ENCODE results near the gene SMIM15. TPM values are rescaled to one million over a fixed set of nuclear protein-coding genes. Genes with fewer than 3 reads are reported as not detected.

SMIM15 gene
- polyA plus RNA-seq, 4 donors: 89.1 to 102 (median 99.5) TPM

- no peak for DNase-seq (ENCODE audit: low read depth in 4 of 4, low spot score in 3 of 4)
Measured at GRCh38 chr5:61162832-61163567, 732 bp upstream of the SMIM15 start.

- DNase-seq (ENCODE audit: low read depth in 4 of 4, low spot score in 3 of 4): no peak
Measured at GRCh38 chr5:61160497-61160896, 1.8 kb downstream of the SMIM15 start.

GRCh38 chr5:61159836-61160235, 2.4 kb downstream of the SMIM15 start:
- no peak for DNase-seq (ENCODE audit: low read depth in 4 of 4, low spot score in 3 of 4)

GRCh38 chr5:61159070-61159469, 3.2 kb downstream of the SMIM15 start:
- DNase-seq (ENCODE audit: low read depth in 4 of 4, low spot score in 3 of 4): no peak

- no peak for DNase-seq (ENCODE audit: low read depth in 4 of 4, low spot score in 3 of 4)
Measured at GRCh38 chr5:61151893-61152292, 10.4 kb downstream of the SMIM15 start.

GRCh38 chr5:61148515-61148914, 13.8 kb downstream of the SMIM15 start:
- no peak for DNase-seq (ENCODE audit: low read depth in 4 of 4, low spot score in 3 of 4)

GRCh38 chr5:61142811-61143210, 19.5 kb downstream of the SMIM15 start:
- no peak for DNase-seq (ENCODE audit: low read depth in 4 of 4, low spot score in 3 of 4)

- no peak for DNase-seq (ENCODE audit: low read depth in 4 of 4, low spot score in 3 of 4)
Measured at GRCh38 chr5:61142391-61142790, 19.9 kb downstream of the SMIM15 start.

GRCh38 chr5:61141801-61142200, 20.5 kb downstream of the SMIM15 start:
- no peak for DNase-seq (ENCODE audit: low read depth in 4 of 4, low spot score in 3 of 4)

- DNase-seq (ENCODE audit: low read depth in 4 of 4, low spot score in 3 of 4): no peak
Measured at GRCh38 chr5:61139931-61140330, 22.3 kb downstream of the SMIM15 start.

GRCh38 chr5:61139094-61139873, 23.0 kb downstream of the SMIM15 start:
- DNase-seq (ENCODE audit: low read depth in 4 of 4, low spot score in 3 of 4): no peak

GRCh38 chr5:61137835-61138234, 24.4 kb downstream of the SMIM15 start:
- no peak for DNase-seq (ENCODE audit: low read depth in 4 of 4, low spot score in 3 of 4)

GRCh38 chr5:61132559-61132958, 29.7 kb downstream of the SMIM15 start:
- DNase-seq (ENCODE audit: low read depth in 4 of 4, low spot score in 3 of 4): no peak

- DNase-seq (ENCODE audit: low read depth in 4 of 4, low spot score in 3 of 4): no peak
Measured at GRCh38 chr5:61130289-61130688, 32.0 kb downstream of the SMIM15 start.

- no peak for DNase-seq (ENCODE audit: low read depth in 4 of 4, low spot score in 3 of 4)
Measured at GRCh38 chr5:61123145-61123544, 39.1 kb downstream of the SMIM15 start.

GRCh38 chr5:61120534-61120933, 41.7 kb downstream of the SMIM15 start:
- no peak for DNase-seq (ENCODE audit: low read depth in 4 of 4, low spot score in 3 of 4)

GRCh38 chr5:61119066-61119465, 43.2 kb downstream of the SMIM15 start:
- no peak for DNase-seq (ENCODE audit: low read depth in 4 of 4, low spot score in 3 of 4)

- DNase-seq (ENCODE audit: low read depth in 4 of 4, low spot score in 3 of 4): no peak
Measured at GRCh38 chr5:61115968-61116367, 46.3 kb downstream of the SMIM15 start.

- DNase-seq (ENCODE audit: low read depth in 4 of 4, low spot score in 3 of 4): no peak
Measured at GRCh38 chr5:61114441-61114840, 47.8 kb downstream of the SMIM15 start.

All from right renal pelvis (tissue), 4 donors.